Ishikawa (cell line): ENCODE results near the gene PPP1R9A.

Experiments
- CEBPB ChIP-seq: IDR thresholded peaks from 2 replicates; pipeline ENCODE4 v1.6.1; 2012
- CREB1 ChIP-seq: IDR thresholded peaks from 2 replicates; pipeline ENCODE4 v1.6.1; 2012; ENCODE audit warnings: low read depth
- EGR1 ChIP-seq: IDR thresholded peaks from 2 replicates; pipeline ENCODE4 v1.6.1; 2012
- EP300 ChIP-seq: IDR thresholded peaks from 2 replicates; pipeline ENCODE4 v1.6.1; 2012; ENCODE audit warnings: borderline replicate concordance
- FOXM1 ChIP-seq: IDR thresholded peaks from 2 replicates; pipeline ENCODE4 v1.6.1; 2012; ENCODE audit warnings: low read depth, borderline replicate concordance
- NFIC ChIP-seq: IDR thresholded peaks from 2 replicates; pipeline ENCODE4 v1.6.1; 2012
- RAD21 ChIP-seq: IDR thresholded peaks from 2 replicates; pipeline ENCODE4 v1.6.1; 2012; ENCODE audit warnings: low read depth
- TAF1 ChIP-seq: IDR thresholded peaks from 2 replicates; pipeline ENCODE4 v1.6.1; 2012; ENCODE audit warnings: low read depth, mild to moderate bottlenecking
- TCF12 ChIP-seq: IDR thresholded peaks from 2 replicates; pipeline ENCODE4 v1.6.1; 2012; ENCODE audit warnings: low read depth
- TEAD4 ChIP-seq: IDR thresholded peaks from 2 replicates; pipeline ENCODE4 v1.6.1; 2012
- YY1 ChIP-seq: IDR thresholded peaks from 2 replicates; pipeline ENCODE4 v1.6.1; 2012; ENCODE audit warnings: low read depth
- ZBTB7A ChIP-seq: IDR thresholded peaks from 2 replicates; pipeline ENCODE4 v1.6.1; 2012; ENCODE audit warnings: low read depth
- TF ChIP-seq, protein P1 (sequence below): IDR thresholded peaks from 2 replicates; pipeline ENCODE4 v1.6.1; 2012
- TF ChIP-seq, protein P2 (sequence below): IDR thresholded peaks from 2 replicates; pipeline ENCODE4 v1.6.1; 2012
- TF ChIP-seq, protein P3 (sequence below): IDR thresholded peaks from 2 replicates; pipeline ENCODE4 v1.6.1; 2012; ENCODE audit warnings: low read depth, mild to moderate bottlenecking

The PPP1R9A gene

DNA sequence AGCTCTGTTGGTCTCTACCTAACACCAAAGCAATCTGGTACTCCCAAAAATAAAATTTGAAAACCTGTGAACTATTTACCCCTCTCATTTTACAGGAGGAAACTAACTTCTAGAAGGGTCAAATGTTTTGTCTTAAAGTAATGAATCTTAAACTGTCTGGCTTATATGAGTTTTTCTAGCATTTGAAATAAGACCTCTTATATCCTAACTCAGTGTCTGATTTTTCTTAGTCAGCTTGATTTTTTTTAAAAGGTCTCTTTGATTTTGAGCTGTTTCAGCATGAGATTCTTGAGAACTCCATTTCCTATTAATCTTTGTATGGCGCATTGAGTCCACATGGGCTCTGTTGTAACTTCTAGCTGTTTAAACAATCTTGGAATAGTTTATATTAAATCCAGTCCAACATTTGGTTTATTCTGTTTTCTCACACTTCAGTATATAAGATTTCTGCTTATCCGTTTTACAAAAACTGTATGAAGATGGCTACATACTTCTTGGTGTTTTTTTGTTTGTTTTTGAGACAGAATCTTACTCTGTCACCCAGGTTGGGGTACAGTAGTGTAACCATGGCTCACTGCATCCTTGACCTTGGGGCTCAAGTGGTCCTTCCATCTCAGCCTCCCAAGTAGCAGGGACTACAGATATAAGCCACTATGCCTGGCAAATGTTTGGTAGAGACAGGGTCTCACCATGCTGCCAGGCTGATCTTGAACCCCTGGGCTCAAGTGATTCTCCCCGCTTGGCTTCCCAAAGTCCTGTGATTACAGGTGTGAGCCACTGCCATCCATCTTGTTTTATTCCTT is 91.1 kb downstream of the PPP1R9A start:
- no peak for TF ChIP-seq NFIC
- no peak for TF ChIP-seq CREB1
- TF ChIP-seq, protein P1, sequence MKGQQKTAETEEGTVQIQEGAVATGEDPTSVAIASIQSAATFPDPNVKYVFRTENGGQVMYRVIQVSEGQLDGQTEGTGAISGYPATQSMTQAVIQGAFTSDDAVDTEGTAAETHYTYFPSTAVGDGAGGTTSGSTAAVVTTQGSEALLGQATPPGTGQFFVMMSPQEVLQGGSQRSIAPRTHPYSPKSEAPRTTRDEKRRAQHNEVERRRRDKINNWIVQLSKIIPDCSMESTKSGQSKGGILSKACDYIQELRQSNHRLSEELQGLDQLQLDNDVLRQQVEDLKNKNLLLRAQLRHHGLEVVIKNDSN, result no peak
- TF ChIP-seq ZBTB7A, result no peak
- TF ChIP-seq RAD21, result no peak
- no peak for TF ChIP-seq TAF1
- no peak for TF ChIP-seq YY1
- TF ChIP-seq EP300, result no peak
- TF ChIP-seq, protein P2, sequence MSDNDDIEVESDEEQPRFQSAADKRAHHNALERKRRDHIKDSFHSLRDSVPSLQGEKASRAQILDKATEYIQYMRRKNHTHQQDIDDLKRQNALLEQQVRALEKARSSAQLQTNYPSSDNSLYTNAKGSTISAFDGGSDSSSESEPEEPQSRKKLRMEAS, result no peak
- TF ChIP-seq, protein P3, sequence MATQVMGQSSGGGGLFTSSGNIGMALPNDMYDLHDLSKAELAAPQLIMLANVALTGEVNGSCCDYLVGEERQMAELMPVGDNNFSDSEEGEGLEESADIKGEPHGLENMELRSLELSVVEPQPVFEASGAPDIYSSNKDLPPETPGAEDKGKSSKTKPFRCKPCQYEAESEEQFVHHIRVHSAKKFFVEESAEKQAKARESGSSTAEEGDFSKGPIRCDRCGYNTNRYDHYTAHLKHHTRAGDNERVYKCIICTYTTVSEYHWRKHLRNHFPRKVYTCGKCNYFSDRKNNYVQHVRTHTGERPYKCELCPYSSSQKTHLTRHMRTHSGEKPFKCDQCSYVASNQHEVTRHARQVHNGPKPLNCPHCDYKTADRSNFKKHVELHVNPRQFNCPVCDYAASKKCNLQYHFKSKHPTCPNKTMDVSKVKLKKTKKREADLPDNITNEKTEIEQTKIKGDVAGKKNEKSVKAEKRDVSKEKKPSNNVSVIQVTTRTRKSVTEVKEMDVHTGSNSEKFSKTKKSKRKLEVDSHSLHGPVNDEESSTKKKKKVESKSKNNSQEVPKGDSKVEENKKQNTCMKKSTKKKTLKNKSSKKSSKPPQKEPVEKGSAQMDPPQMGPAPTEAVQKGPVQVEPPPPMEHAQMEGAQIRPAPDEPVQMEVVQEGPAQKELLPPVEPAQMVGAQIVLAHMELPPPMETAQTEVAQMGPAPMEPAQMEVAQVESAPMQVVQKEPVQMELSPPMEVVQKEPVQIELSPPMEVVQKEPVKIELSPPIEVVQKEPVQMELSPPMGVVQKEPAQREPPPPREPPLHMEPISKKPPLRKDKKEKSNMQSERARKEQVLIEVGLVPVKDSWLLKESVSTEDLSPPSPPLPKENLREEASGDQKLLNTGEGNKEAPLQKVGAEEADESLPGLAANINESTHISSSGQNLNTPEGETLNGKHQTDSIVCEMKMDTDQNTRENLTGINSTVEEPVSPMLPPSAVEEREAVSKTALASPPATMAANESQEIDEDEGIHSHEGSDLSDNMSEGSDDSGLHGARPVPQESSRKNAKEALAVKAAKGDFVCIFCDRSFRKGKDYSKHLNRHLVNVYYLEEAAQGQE, result no peak
- no peak for TF ChIP-seq EGR1
- no peak for TF ChIP-seq CEBPB
- TF ChIP-seq FOXM1, result no peak
- TF ChIP-seq TEAD4, result no peak
- no peak for TF ChIP-seq TCF12

DNA sequence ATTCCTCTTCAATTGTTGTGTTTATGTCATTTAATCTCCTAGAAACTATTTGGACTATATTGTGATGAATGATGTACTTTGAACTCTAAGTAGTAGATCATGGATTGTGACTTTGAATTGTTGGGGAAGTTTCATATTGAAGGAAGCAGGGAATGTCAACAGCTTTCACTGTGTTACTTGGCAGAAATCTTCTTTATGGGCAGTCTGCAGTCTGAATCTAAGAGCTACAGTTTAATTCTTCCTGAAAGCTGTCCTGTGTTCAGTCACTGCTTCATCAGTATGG is 91.6 kb downstream of the PPP1R9A start:
- no peak for TF ChIP-seq CREB1
- TF ChIP-seq TEAD4, result no peak
- no peak for TF ChIP-seq FOXM1
- TF ChIP-seq, protein P3, result no peak
- no peak for TF ChIP-seq ZBTB7A
- no peak for TF ChIP-seq CEBPB
- no peak for TF ChIP-seq TCF12
- TF ChIP-seq NFIC, result no peak
- TF ChIP-seq EP300, result no peak
- no peak for TF ChIP-seq RAD21
- TF ChIP-seq YY1, result no peak
- no peak for TF ChIP-seq TAF1
- TF ChIP-seq, protein P2, result no peak
- TF ChIP-seq EGR1, result no peak
- TF ChIP-seq, protein P1, result no peak

DNA sequence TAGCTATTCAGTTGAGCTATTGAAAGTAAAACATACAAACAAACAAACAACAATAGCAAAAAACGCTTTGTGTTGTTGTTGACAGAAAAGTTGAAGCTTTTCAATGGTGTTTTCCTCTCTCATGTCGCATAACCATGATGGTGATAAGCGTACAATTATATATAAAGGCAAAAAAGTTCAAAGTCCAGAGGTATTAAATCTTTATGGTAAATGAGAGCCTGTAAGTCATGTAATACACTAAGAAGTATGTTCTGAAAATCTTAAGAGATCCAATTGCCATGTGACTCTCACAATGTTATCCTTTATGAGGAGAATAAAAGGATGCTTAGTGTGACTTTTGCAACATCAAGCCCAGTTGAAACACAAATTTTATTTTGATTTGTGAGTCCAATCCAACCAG is 93.9 kb downstream of the PPP1R9A start:
- TF ChIP-seq, protein P1, result no peak
- TF ChIP-seq TEAD4, result no peak
- no peak for TF ChIP-seq CEBPB
- TF ChIP-seq, protein P2, result no peak
- TF ChIP-seq YY1, result no peak
- TF ChIP-seq, protein P3, result no peak
- no peak for TF ChIP-seq NFIC
- TF ChIP-seq FOXM1, result no peak
- TF ChIP-seq RAD21, result no peak
- no peak for TF ChIP-seq EP300
- no peak for TF ChIP-seq CREB1
- no peak for TF ChIP-seq TCF12
